H1 (cell line): ENCODE data around the gene SLC25A24. TPM values are rescaled to one million over a fixed set of nuclear protein-coding genes. Genes with fewer than 3 reads are reported as not detected.

Experiments
- CTCF ChIA-PET: fragments of 300-600 bp; sonication (Branson Sonifier 250); formaldehyde crosslinking; loops from one replicate; lab custom pipeline; 2021; ENCODE audit not compliant: partially characterized antibody; lab: Charles Lee
- POLR2A ChIA-PET: fragments of 300-600 bp; sonication (Branson Sonifier 250); formaldehyde crosslinking; loops from one replicate; lab custom pipeline; 2021; ENCODE audit warnings: inconsistent platforms; ENCODE audit not compliant: partially characterized antibody; lab: Charles Lee
- DNase-seq, 2 experiments: peaks; one replicate each; pipeline versions ENCODE4 v3.0.0 to v3.0.0-alpha.2; 2010 to 2022; ENCODE audit warnings: low spot score in 2 of 2, low read depth in 1 of 2, mixed read lengths in 1 of 2
- FAIRE-seq: peaks from 2 replicates; lab custom pipeline; 2011; peaks lifted over from hg19 to GRCh38; lab: Jason Lieb, UNC
- H2AFZ ChIP-seq: 2 replicates; pipeline ENCODE4 v1.8.1; 2012; ENCODE audit warnings: low read length, inconsistent platforms
- H2AK5ac ChIP-seq: 2 replicates; pipeline ENCODE4 v1.6.1; 2013; ENCODE audit warnings: low read depth, low read length
- H2BK120ac ChIP-seq: replicated peaks from 2 replicates; pipeline ENCODE3; 2013; ENCODE audit warnings: low read depth, low read length, inconsistent platforms
- H2BK12ac ChIP-seq: 2 replicates; pipeline ENCODE4 v1.6.1; 2013; ENCODE audit warnings: low read depth, low read length
- H2BK15ac ChIP-seq: 2 replicates; pipeline ENCODE4 v1.6.1; 2013; ENCODE audit warnings: low read length
- H2BK20ac ChIP-seq: 2 replicates; pipeline ENCODE4 v1.6.1; 2013; ENCODE audit warnings: low read length
- H2BK5ac ChIP-seq: 2 replicates; pipeline ENCODE4 v1.6.1; 2013; ENCODE audit warnings: low read depth, low read length
- H3K14ac ChIP-seq: 2 replicates; pipeline ENCODE4 v1.6.1; 2013; ENCODE audit warnings: inconsistent platforms; ENCODE audit not compliant: insufficient read length
- H3K18ac ChIP-seq: 2 replicates; pipeline ENCODE4 v1.6.1; 2013; ENCODE audit warnings: low read length; ENCODE audit errors: extremely low read depth
- H3K23ac ChIP-seq: 2 replicates; pipeline ENCODE4 v1.6.1; 2013; ENCODE audit warnings: inconsistent platforms; ENCODE audit not compliant: insufficient read length
- H3K23me2 ChIP-seq: 2 replicates; pipeline ENCODE4 v1.6.1; 2013; ENCODE audit warnings: low read depth, low read length
- H3K27ac ChIP-seq: 2 replicates; pipeline ENCODE4 v1.6.1; 2011; ENCODE audit warnings: low read depth, low read length, inconsistent platforms
- H3K27me3 ChIP-seq, 4 experiments: replicated peaks in 1 of 4; 1 replicate in 1 of 4; 2 replicates in 3 of 4; pipeline versions ENCODE4 v1.6.1 to v1.8.1; 2011 to 2013; ENCODE audit warnings: low read length in 3 of 4, mild to moderate bottlenecking in 3 of 4, inconsistent platforms in 2 of 4, mixed read lengths in 2 of 4, moderate library complexity in 1 of 4; ENCODE audit not compliant: control insufficient read depth in 3 of 4, insufficient read depth in 3 of 4; ENCODE audit errors: extremely low read depth in 1 of 4
- H3K36me3 ChIP-seq, 4 experiments: 2 replicates each; pipeline versions ENCODE4 v1.6.1 to v1.8.1; 2011 to 2013; ENCODE audit warnings: mild to moderate bottlenecking in 4 of 4, low read length in 3 of 4, moderate library complexity in 2 of 4, control low read depth in 1 of 4, inconsistent platforms in 1 of 4; ENCODE audit not compliant: insufficient read depth in 4 of 4, control insufficient read depth in 2 of 4
- H3K4ac ChIP-seq: replicated peaks from 2 replicates; pipeline ENCODE3; 2013; ENCODE audit warnings: low read length, low read depth, mixed read lengths, inconsistent platforms; ENCODE audit not compliant: insufficient read length
- H3K4me1 ChIP-seq, 4 experiments: replicated peaks in 1 of 4; 1 replicate in 1 of 4; 2 replicates in 3 of 4; pipeline versions ENCODE4 v1.6.1 to v1.8.1; 2011 to 2013; ENCODE audit warnings: low read length in 3 of 4, inconsistent platforms in 2 of 4, mixed read lengths in 1 of 4; ENCODE audit not compliant: insufficient read depth in 4 of 4, control insufficient read depth in 3 of 4
- H3K4me2 ChIP-seq, 2 experiments: 2 replicates each; pipeline versions ENCODE4 v1.6.1 to v1.8.1; 2011 to 2013; ENCODE audit warnings: low read depth in 2 of 2, low read length in 2 of 2, control low read depth in 1 of 2, inconsistent platforms in 1 of 2, mild to moderate bottlenecking in 1 of 2; ENCODE audit not compliant: insufficient read depth in 1 of 2
- H3K4me3 ChIP-seq, 4 experiments: fragments of 200-600, 300-600 bp in 1 of 4; sonication (generic), shearing (Covaris generic), sonication (Bioruptor Twin) in 1 of 4; 2 replicates each; pipeline versions ENCODE4 v1.5.1 to v1.8.1; 2011 to 2016; ENCODE audit warnings: low read length in 4 of 4, low read depth in 3 of 4, control low read depth in 2 of 4, inconsistent platforms in 2 of 4, mild to moderate bottlenecking in 2 of 4, mixed read lengths in 1 of 4, moderate library complexity in 1 of 4; ENCODE audit not compliant: insufficient read depth in 2 of 4; ENCODE audit errors: extremely low read depth in 1 of 4
- H3K56ac ChIP-seq: replicated peaks from 2 replicates; pipeline ENCODE3; 2013; ENCODE audit warnings: low read depth, mild to moderate bottlenecking, mixed read lengths, low read length, inconsistent platforms; ENCODE audit not compliant: insufficient read length
- H3K79me1 ChIP-seq: 2 replicates; pipeline ENCODE4 v1.6.1; 2013; ENCODE audit warnings: low read depth, low read length, control low read depth
- H3K79me2 ChIP-seq, 2 experiments: 2 replicates each; pipeline versions ENCODE4 v1.6.1 to v1.8.1; 2012 to 2013; ENCODE audit warnings: low read length in 2 of 2, mild to moderate bottlenecking in 2 of 2, inconsistent platforms in 1 of 2; ENCODE audit not compliant: insufficient read depth in 2 of 2, control insufficient read depth in 1 of 2
- H3K9ac ChIP-seq, 4 experiments: replicated peaks in 1 of 4; 1 replicate in 1 of 4; 2 replicates in 3 of 4; pipeline versions ENCODE4 v1.6.1 to v1.8.1; 2011 to 2013; ENCODE audit warnings: low read depth in 3 of 4, low read length in 3 of 4, control low read depth in 2 of 4, mild to moderate bottlenecking in 2 of 4, moderate library complexity in 2 of 4, inconsistent platforms in 1 of 4; ENCODE audit errors: extremely low read depth in 1 of 4
- H3K9me3 ChIP-seq, 2 experiments: 2 replicates each; pipeline versions ENCODE4 v1.6.1 to v1.8.1; 2012 to 2013; ENCODE audit warnings: mild to moderate bottlenecking in 2 of 2, moderate library complexity in 2 of 2, control low read depth in 1 of 2, inconsistent platforms in 1 of 2, low read depth in 1 of 2, low read length in 1 of 2, mixed read lengths in 1 of 2; ENCODE audit not compliant: insufficient read depth in 2 of 2
- H4K20me1 ChIP-seq, 2 experiments: replicated peaks in 1 of 2; 2 replicates each; pipeline versions ENCODE3 to v1.8.1; 2011 to 2013; ENCODE audit warnings: inconsistent platforms in 2 of 2, low read length in 2 of 2, mild to moderate bottlenecking in 1 of 2; ENCODE audit not compliant: insufficient read depth in 2 of 2, control insufficient read depth in 1 of 2
- H4K5ac ChIP-seq: 2 replicates; pipeline ENCODE4 v1.6.1; 2013; ENCODE audit warnings: low read length, low read depth, mixed read lengths, inconsistent platforms; ENCODE audit not compliant: insufficient read length
- H4K8ac ChIP-seq: 2 replicates; pipeline ENCODE4 v1.8.0; 2013; ENCODE audit warnings: mild to moderate bottlenecking, moderate library complexity, low read length, inconsistent platforms; ENCODE audit not compliant: insufficient read depth; ENCODE audit errors: extremely low read depth
- H4K91ac ChIP-seq: replicated peaks from 2 replicates; pipeline ENCODE3; 2013; ENCODE audit warnings: low read length, mixed read lengths, inconsistent platforms; ENCODE audit not compliant: insufficient read length
- ATF2 ChIP-seq: IDR thresholded peaks from 2 replicates; pipeline ENCODE4 v1.6.1; 2012; ENCODE audit warnings: low read length, inconsistent platforms
- CEBPB ChIP-seq: IDR thresholded peaks from 2 replicates; pipeline ENCODE4 v1.6.1; 2012; ENCODE audit warnings: low read depth, low read length
- CHD2 ChIP-seq: IDR thresholded peaks from 2 replicates; pipeline ENCODE4 v1.6.1; 2012; ENCODE audit warnings: low read length, improper control_type of control experiment
- CTBP2 ChIP-seq: IDR thresholded peaks from 2 replicates; pipeline ENCODE4 v1.7.0; 2011; ENCODE audit warnings: borderline replicate concordance, mild to moderate bottlenecking, moderate library complexity, mixed read lengths, low read length; ENCODE audit not compliant: insufficient read depth, insufficient read length
- HDAC6 ChIP-seq: IDR thresholded peaks from one replicate; pipeline ENCODE4 v1.7.1; 2012; ENCODE audit warnings: low read depth, mild to moderate bottlenecking, inconsistent platforms, low read length, moderate library complexity
- JUN ChIP-seq: IDR thresholded peaks from 2 replicates; pipeline ENCODE4 v1.6.1; 2011; ENCODE audit warnings: low read depth, mild to moderate bottlenecking, improper control_type of control experiment, low read length
- KDM4A ChIP-seq: IDR thresholded peaks from one replicate; pipeline ENCODE4 v1.7.1; 2012; ENCODE audit warnings: low read depth, mild to moderate bottlenecking, moderate library complexity, low read length, inconsistent platforms; ENCODE audit not compliant: severe bottlenecking
- NANOG ChIP-seq: IDR thresholded peaks from 2 replicates; pipeline ENCODE4 v1.6.1; 2011; ENCODE audit warnings: low read length, low read depth, mild to moderate bottlenecking, inconsistent platforms; ENCODE audit not compliant: insufficient read depth, poor library complexity, severe bottlenecking
- NRF1 ChIP-seq: IDR thresholded peaks from 2 replicates; pipeline ENCODE4 v1.6.1; 2011; ENCODE audit warnings: mild to moderate bottlenecking, low read depth, low read length, improper control_type of control experiment
- POLR2A ChIP-seq, 2 experiments: IDR thresholded peaks; 1 replicate in 1 of 2; 2 replicates in 1 of 2; pipeline ENCODE4 v1.6.1; 2011; ENCODE audit warnings: low read depth in 2 of 2, low read length in 2 of 2, mild to moderate bottlenecking in 2 of 2; ENCODE audit errors: control extremely low read depth in 1 of 2
- RFX5 ChIP-seq: IDR thresholded peaks from 2 replicates; pipeline ENCODE4 v1.6.1; 2011; ENCODE audit warnings: low read depth, low read length, improper control_type of control experiment, borderline replicate concordance
- SIN3A ChIP-seq, 2 experiments: IDR thresholded peaks in 1 of 2; conservative IDR thresholded peaks in 1 of 2; 2 replicates each; pipeline ENCODE4 v1.6.1; 2011 to 2012; ENCODE audit warnings: low read length in 2 of 2, improper control_type of control experiment in 1 of 2, low read depth in 1 of 2, mild to moderate bottlenecking in 1 of 2
- SIX5 ChIP-seq: IDR thresholded peaks from 2 replicates; pipeline ENCODE4 v1.6.1; 2011; ENCODE audit warnings: mild to moderate bottlenecking, low read depth, low read length
- TAF7 ChIP-seq: optimal IDR thresholded peaks from 2 replicates; pipeline ENCODE3; 2011; ENCODE audit warnings: low read depth, mild to moderate bottlenecking, inconsistent platforms, low read length, moderate library complexity, borderline replicate concordance
- polyA plus RNA-seq, 7 experiments: library from polyadenylated mRNA; depleted of rRNA in 3 of 7; stranded (reverse) in 5 of 7; unstranded in 2 of 7; fragments of >200 nt in 5 of 7; fragments of 200-250 nt in 2 of 7; gene quantifications; 1 replicate in 5 of 7; 2 replicates in 1 of 7; 4 replicates in 1 of 7; pipeline versions ENCODE4 v1.2.1 to v1.2.3, GENCODE V29; 2011 to 2013; ENCODE audit warnings: missing spikeins in 2 of 7, mixed read lengths in 2 of 7
- total RNA-seq: library from RNA; stranded (reverse); fragmentation: NEBNext Ultra II Directional; extraction: Animal tissue kit (Norgen Biotek cat#: 25700); gene quantifications from 2 replicates; pipeline ENCODE4 v1.2.1, GENCODE V29; 2021

Gene SLC25A24
- total and polyA plus RNA-seq, 2 of the 8 experiments (the other 6 are each of a cell fraction or from before 2014, with no cell fraction given) = 13.6 to 40.6 TPM

DNA sequence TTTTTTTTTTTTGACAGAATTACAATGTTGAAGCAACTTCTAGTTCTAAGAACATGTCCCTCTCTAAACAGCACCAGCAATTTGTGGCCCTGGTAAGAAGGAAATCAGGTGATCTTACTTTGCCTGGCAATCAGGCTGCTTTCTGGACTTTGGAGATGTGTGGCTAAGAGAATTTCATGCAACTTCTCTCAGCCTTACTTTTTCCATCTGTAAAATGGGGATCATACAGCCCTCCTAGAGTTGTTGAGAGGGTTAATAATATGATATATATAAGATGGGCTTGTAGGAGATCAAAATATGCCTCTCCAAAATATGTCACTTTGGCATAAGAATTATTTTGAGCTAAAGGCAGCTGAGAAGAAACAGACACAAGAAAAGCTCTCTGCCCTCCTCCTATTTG, 92.0 kb downstream of the SLC25A24 start:
- H3K23me2 ChIP-seq = no peaks in the 10 kb centered on the region
- CTCF ChIA-PET = interaction anchor here (0.6 to 1.3 kb wide), 5 partner anchors 18 to 327 kb away, joined by 3 to 4 read pairs (median 3); no protein-coding TSS in a partner anchor
- H3K4me2 ChIP-seq = no peak overlapping the region
- no peaks in the 10 kb centered on the region; a peak in 1 of 8 replicates for H3K36me3 ChIP-seq
- FAIRE-seq (no peak), DNase-seq (no peak)
- H2BK120ac ChIP-seq = no peak overlapping the region
- H3K27me3 ChIP-seq = no peaks in the 10 kb centered on the region
- no peaks in the 10 kb centered on the region for H4K20me1 ChIP-seq
- no peak overlapping the region for H4K5ac ChIP-seq
- H3K9me3 ChIP-seq = no peaks in the 10 kb centered on the region
- no peak overlapping the region for H3K56ac ChIP-seq
- H3K14ac ChIP-seq = no peak overlapping the region
- no peak overlapping the region for H2BK12ac ChIP-seq
- no peak overlapping the region for H4K91ac ChIP-seq
- no peak overlapping the region for H3K23ac ChIP-seq
- no peak overlapping the region for H2AK5ac ChIP-seq
- no peak overlapping the region for H3K9ac ChIP-seq
- no peak overlapping the region for H2AFZ ChIP-seq
- H2BK5ac ChIP-seq = no peak overlapping the region
- no peak overlapping the region for H2BK15ac ChIP-seq
- no peak overlapping the region for H3K18ac ChIP-seq
- no peak overlapping the region for H3K4me3 ChIP-seq
- POLR2A ChIA-PET = no interaction called here
- H3K27ac ChIP-seq = no peak overlapping the region
- H3K4ac ChIP-seq = no peak overlapping the region
- H4K8ac ChIP-seq = no peak overlapping the region
- no peaks in the 10 kb centered on the region for H3K79me1 ChIP-seq
- H3K79me2 ChIP-seq = no peaks in the 10 kb centered on the region
- no peaks in the 10 kb centered on the region for H3K4me1 ChIP-seq
- H2BK20ac ChIP-seq = no peak overlapping the region
- TF ChIP-seq CTBP2 (no peak), NANOG (no peak), ATF2 (no peak), NRF1 (no peak), HDAC6 (no peak), SIX5 (no peak), SIN3A (conservative IDR thresholded peaks at IDR 0.05 in 1 of 2, IDR thresholded peaks at IDR 0.05 in 1 of 2; ENCODE audit: low read depth in 1 of 2, low read length in 2 of 2) (no peak), JUN (no peak), RFX5 (no peak), TAF7 (no peak), POLR2A (IDR thresholded peaks at IDR 0.05; ENCODE audit: control extremely low read depth in 1 of 2, low read depth in 2 of 2, low read length in 2 of 2) (no peak), CHD2 (no peak), KDM4A (no peak), CEBPB (no peak)
